GM19397 (cell line): ENCODE results near the gene MTURN.
"Not testable (repeated sequence)": the region's sequence is repeated elsewhere in the genome, so short reads cannot be mapped to it uniquely, and the experiment has no call there.

ENCODE experiments used
- ATAC-seq: cut with Tn5 transposase; IDR thresholded peaks from one replicate; pipeline ENCODE4 v1.9.1; 2021; ENCODE audit warnings: mild to moderate bottlenecking, moderate library complexity; ENCODE audit not compliant: unreplicated experiment

Gene MTURN

GRCh38 chr7:30134611-30135300, at the start of gene MTURN:
Gene MTURN, plus strand, starts transcription at chr7:30134986. Its CDS starts 151 bp downstream, at chr7:30135137.
- ATAC-seq, result peak; percentile 87

GRCh38 chr7:30086529-30086928, 48.3 kb upstream of the MTURN start:
- no peak for ATAC-seq

GRCh38 chr7:30087371-30087770, 47.4 kb upstream of the MTURN start:
- no peak for ATAC-seq

DNA sequence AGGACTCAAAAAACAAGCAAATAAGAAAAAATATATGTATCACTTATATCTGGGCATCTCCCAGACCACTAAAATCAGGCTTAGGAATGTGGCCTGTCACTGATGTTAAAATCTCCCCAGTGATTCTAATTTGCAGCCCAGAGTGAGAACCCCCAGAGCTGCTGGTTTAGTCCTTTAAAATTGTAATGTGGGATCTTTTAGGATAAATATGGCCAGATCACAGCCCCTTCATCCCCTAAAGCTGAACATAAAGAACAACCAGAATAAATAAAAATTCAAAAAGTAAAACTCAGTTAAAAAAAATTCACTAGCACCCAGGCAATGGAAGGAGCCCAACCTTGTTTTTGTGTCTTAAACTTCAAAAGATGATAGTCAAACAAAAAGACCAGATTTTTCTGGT, 46.4 kb upstream of the MTURN start:
- ATAC-seq, result no peak

- no peak for ATAC-seq
Observed at GRCh38 chr7:30090111-30090510, 44.7 kb upstream of the MTURN start.

- ATAC-seq, result no peak
Observed at GRCh38 chr7:30091491-30091912, 43.3 kb upstream of the MTURN start.

DNA sequence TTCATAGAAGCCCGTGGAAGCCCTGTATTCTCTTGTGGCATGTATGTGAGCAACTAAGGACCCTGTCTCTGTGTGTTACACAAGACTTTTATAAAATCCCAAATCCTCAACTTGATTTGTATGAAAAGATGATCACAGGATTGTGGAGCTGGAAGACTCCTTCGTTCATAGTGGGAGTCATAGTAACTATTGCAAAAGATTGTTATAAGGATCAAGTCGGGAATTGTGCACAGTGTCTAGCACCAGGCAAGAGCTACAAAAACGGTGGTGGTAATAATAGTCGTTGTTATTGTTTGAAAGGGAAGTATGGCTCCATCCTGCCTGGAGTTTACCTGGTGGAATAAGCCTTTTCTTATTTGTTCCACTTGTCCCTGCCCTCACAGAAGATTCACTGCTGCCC, 42.8 kb upstream of the MTURN start:
- no peak for ATAC-seq

DNA sequence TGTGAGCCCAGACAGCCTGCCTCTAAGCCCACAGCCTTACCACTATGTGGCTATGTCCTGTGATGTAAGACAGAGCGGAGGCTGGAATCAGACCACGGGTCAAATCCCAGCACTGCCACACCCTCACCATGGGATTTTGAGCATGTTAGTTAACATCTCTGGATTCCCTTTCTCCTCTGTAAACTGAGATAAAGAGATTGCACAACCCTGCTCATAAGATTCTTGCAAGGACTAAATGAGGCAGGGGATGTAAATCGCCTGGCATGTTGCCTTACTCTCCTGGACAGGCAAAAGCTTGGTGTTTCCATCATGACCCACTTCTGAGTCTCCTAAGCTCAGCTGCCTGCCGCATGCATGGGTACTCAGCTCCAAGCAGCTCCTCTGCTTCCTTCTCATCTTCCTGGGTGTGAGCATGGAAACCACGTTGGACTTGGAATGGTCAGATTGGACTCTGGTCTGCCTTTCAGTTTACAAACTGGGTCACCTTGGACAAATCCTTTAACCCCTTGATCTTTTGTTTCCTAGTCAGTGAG, 41.3 kb upstream of the MTURN start:
- no peak for ATAC-seq

GRCh38 chr7:30098599-30098998, 36.2 kb upstream of the MTURN start:
- ATAC-seq, result not testable (repeated sequence)

DNA sequence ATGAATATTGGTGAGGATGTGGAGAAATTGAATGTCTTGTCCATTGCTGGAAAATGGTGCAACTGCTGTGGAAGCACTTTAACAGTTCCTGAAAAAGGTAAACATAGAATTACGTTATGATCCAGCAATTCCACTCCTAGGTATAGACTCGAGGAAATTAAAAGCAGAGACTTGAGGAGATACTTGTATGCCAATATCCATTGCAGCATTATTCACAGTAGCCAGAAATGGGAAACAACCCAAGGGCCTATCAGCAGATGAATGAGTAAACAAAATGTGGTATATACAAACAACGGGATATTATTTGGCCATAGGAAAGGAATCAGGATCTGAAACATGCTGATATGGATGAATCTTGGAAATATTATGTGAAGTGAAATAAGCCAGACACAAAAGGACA, 32.5 kb upstream of the MTURN start:
- ATAC-seq, result no peak

- no peak for ATAC-seq
Observed at GRCh38 chr7:30104157-30104556, 30.6 kb upstream of the MTURN start.

DNA sequence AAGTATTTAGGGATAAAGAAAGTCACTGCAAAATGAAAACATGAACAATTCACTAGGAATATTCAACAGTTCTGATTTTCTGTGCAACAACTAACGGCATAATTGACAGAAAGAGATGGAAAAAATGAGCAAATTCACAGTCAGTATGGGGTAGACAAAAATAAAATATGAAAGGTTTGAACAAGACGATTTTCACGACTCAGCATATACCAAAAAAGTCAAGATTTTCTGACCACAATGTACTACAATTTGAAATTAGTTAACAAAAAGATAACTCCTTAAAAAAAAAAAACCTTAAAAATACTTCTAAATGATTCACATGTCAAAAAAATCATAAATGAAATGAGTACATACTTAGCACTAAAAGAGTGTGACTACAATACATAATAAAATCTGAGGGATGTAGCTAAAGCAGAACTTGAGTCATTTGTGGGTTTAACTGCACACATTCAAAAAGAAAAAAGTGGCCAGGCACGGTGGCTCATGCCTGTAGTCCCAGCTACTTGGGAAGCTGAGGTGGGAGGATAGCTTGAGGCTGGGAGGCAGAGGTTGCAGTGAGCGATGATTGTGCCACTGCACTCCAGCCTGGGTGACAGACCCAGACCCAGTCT, 22.6 kb upstream of the MTURN start:
- ATAC-seq, result no peak

- ATAC-seq, result no peak
Observed at GRCh38 chr7:30113144-30113543, 21.6 kb upstream of the MTURN start.

GRCh38 chr7:30114536-30115238, 20.1 kb upstream of the MTURN start:
- ATAC-seq, result no peak

DNA sequence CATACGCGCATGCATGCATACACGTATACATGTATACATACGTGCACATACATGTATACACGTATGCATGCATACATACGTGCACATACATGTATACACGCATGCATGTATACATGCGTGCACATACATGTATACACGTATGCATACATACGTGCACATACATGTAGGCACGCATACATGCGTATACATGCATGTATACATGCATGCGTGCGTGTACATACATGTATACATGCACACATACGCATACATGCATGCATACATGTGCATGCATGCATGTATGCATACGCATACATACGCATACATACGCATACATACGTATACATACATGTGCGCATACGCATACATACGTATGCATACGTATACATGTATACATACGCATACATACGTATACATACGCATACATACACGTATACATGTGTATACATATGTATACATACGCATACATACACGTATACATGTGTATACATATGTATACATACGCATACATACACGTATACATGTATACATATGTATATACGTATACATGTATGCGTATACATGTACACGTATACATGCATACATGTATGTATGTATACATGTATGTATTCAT, 19.0 kb upstream of the MTURN start:
- no peak for ATAC-seq

DNA sequence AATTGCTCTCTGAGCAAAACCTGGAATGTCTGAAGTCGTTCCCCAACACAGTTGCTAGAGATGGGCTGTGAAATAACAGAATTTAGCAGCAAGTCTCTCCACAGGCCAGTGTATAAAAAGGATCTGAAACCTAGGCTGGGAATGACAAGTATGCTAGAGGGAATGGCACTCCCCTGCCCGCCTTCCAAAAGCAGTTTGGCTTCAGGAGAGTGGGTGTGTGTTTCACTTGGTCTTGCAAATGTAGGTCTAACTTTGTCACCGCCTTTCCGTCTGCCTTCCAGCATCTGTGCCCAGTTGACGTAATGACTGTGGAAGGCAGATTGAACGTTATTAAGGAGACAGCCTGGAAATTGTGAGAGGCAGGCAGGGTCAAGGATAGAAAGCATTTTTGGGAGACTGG, 18.0 kb upstream of the MTURN start:
- ATAC-seq, result no peak

GRCh38 chr7:30117896-30118295, 16.9 kb upstream of the MTURN start:
- no peak for ATAC-seq

DNA sequence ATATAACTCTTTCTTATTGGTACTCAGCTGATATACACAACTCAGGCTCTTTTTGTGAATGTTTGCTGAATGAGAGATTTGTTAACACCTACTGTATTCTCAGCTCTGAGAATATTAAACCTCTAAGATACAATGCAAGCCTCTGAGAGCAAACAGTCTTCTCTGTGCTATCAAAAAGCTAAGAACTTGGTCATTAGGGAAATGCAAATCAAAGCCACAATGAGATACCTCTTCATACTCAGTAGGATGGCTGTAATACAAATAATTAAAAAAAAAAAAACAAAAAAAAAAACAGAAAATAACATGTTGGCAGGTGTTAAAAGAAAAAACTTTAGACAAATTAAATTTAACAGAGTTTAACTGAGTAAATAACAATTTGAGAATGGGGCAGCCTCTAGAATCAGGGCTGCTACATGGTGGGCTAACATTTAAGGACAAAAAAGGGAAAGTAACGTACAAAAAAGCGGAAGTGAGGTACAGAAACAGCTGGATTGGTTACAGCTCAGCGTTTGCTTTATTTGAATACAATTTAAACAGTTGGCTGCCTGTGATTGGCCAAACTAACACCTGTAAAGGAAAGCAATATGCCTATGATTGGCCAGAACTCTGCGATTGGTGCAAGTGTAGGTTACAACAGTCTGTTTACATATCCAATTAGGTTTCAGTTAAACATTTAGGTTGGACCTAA, 14.8 kb upstream of the MTURN start:
- ATAC-seq, result no peak

DNA sequence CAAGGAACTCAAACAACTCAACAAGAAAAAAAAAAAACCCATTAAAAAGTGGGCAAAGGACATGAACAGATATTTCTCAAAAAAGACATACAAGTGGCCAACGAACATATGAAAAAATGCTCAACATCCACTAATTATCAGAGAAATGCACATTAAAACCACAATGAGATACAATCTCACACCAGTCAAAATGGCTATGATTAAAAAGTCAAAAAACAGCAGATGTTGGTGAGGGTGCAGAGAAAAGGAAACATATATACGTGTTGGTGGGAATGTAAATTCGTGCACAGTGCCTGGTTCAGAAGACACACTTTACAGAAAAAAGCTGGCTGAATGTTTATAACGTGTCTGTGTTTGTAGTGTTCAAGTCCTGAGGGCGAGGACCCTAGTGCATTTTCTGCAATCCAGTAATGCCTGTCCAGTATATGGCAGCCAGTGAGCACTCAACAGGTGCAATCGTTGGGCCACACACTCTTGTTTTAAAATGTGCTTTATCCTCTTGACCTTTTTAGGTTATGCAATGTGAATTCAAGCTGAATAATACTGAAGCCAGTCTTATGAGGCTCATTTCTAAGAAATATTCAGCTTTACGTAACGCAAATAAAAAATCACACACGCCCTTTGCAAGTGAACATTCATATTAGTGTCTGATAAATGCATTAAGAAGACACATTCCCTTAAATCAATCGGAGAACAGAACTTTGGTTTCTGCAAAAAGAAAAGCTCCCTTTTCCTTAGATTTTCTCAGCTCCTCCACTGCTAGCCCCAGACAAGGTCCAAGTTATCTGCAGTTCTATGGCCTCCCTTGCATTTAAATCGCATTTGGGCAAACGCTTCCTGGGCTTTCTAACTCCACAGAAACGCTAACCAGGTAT, 813 bp upstream of the MTURN start:
- ATAC-seq, result no peak
